Activated naive CD8-positive, alpha-beta T cell treated with anti-CD3 and anti-CD28 coated beads, Interleukin-2, amount 50 U/mL, for 24 hours (primary cell): ENCODE data around the gene MRPL27.
A peak's percentile ranks its signal among the peaks of the same experiment; 100 is the strongest.

Experiments used
- ATAC-seq: fragments of 150-1000 bp; cut with Tn5 transposase; one replicate; pipeline ENCODE4 v1.10.0; 2021
- DNase-seq: peaks from one replicate; pipeline ENCODE4 v3.0.0; 2021
- H3K27ac Mint-ChIP-seq: one replicate; pipeline ENCODE4 v1.8.0; 2021; ENCODE audit warnings: mild to moderate bottlenecking, mixed read lengths
- H3K27me3 Mint-ChIP-seq: one replicate; pipeline ENCODE4 v1.8.0; 2021; ENCODE audit warnings: mixed read lengths
- H3K36me3 Mint-ChIP-seq: one replicate; pipeline ENCODE4 v1.8.0; 2021; ENCODE audit warnings: low read depth, mixed read lengths
- H3K4me1 Mint-ChIP-seq: one replicate; pipeline ENCODE4 v1.8.0; 2021; ENCODE audit warnings: mixed read lengths
- H3K4me3 Mint-ChIP-seq: one replicate; pipeline ENCODE4 v1.8.0; 2021; ENCODE audit warnings: mild to moderate bottlenecking, moderate library complexity, mixed read lengths
- H3K9me3 Mint-ChIP-seq: one replicate; pipeline ENCODE4 v1.8.0; 2021; ENCODE audit warnings: mixed read lengths

Gene MRPL27

DNA sequence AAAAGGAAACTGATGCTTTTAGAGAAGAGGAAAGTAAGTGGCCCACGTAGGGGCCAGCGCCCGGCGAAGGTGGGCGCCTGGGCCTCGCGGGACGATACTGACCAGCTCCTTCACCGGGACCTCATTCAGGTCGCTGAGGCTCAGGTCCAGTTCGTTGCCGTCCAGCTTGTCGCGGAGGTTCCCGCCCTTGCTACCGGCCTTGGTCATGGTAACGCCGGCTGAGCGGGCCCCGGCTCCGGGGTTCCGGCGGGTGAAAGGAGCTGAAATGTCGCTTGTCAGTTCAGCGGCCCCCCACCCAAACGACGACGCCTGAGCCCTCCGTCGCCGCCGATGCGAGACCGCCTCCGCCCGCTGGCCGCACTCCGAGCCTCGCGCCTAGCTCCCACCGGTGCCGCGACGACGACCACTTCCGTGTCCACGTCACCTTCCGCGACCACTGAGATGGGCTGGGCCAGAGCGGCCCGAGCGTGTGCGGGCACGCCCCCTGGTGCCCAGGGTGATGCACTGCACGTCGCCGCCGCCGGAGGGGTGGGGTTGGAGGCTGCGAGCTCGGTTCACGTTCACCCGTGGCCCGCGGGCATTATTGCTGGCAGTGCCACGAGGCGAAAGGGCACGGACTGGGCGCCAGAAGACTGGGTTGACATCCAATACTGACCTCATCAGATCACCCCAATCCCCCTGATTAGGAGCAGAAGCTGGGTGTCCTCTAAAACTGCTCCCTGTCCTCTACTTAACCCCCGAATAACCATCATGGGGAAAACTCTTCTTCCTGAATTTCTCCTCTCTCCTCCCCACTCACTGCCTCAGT lies 24.3 kb upstream of the MRPL27 start, which contains the start of gene LRRC59:
Gene LRRC59, minus strand, starts transcription at position 413 of the 808 bp plus-strand sequence. Its CDS starts 206 bp downstream, at position 207.
- Mint-ChIP-seq H3K27ac (peak within 1 kb of the TSS; percentile 93), H3K36me3 (peaks cover 38% of the 10 kb centered on the region), H3K4me1 (peaks cover 25% of the 10 kb centered on the region), H3K9me3 (no peaks in the 10 kb centered on the region), H3K4me3 (peak within 1 kb of the TSS; percentile 95), H3K27me3 (no peaks in the 10 kb centered on the region)
- ATAC-seq (peak; percentile 97), DNase-seq (peak; percentile 96)

DNA sequence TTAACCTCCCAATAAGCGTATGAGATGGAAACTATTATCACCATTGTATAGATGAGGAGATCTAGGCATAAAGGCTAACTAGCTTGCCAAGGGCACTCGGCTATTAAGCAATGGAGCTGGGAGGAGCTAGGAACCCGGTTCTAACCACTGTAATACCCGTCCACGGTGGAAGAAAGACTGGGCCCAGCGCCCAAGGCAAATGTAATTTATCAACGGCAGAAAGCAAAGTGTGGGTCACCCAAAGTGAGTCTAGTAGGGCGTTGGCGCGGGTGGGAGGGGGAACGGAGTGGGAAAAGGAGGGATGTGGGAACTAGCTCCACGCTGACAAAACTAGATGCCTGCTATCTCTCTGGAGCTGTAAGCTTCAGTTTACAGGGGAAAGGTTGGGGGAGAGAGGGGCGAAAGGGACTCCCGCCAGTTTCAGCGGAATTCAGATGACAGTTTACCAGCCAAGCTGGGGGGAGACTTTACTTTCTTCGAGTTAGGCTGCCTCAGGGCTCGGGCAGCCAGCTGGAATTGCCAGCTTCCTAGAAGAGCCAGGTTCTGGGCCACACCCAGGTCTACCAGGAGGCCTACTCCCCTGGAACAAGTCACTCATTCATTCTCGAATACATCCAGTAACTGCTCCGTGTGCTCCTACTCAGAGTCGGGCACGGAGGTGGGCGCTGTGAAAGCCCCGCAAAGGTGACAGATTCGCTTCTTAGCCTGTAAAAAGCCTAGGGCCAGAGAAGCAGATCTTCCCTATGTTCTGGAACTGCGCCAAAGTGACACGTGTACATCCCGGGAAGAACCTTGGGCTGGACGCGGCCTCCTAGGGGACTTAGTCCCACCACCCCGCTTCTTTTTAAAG lies 23.5 kb upstream of the MRPL27 start:
- ATAC-seq (peak; percentile 55), DNase-seq (peak; percentile 31)
- H3K36me3 Mint-ChIP-seq: peaks cover 44% of the 10 kb centered on the region
- peaks cover 25% of the 10 kb centered on the region for H3K4me1 Mint-ChIP-seq
- peak overlapping the region; percentile 93 for H3K27ac Mint-ChIP-seq
- H3K4me3 Mint-ChIP-seq: peak overlapping the region; percentile 95
- H3K27me3 Mint-ChIP-seq: no peaks in the 10 kb centered on the region
- no peaks in the 10 kb centered on the region for H3K9me3 Mint-ChIP-seq

- peaks cover 61% of the 10 kb centered on the region for H3K36me3 Mint-ChIP-seq
Observed at GRCh38 chr17:50394711-50395110, 21.7 kb upstream of the MRPL27 start.

DNA sequence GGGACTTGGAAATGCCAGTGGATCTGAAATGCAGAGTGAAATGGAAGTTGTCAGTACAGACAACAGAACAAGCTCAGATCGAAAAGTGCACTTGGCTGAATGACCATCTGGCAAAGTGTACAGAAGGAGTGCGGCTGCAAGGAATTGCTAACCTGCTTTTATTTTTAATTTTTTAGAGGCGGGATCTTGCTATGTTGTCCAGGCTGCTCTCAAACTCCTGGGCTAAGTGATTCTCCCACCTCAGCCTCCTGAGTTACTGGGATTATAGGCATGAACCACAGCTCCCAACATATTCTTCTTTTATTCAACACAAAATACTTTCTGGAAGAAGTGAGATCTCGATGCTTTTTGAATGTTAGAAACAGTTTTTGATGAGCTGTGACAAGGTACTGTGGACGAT lies 20.7 kb upstream of the MRPL27 start:
- no peaks in the 10 kb centered on the region for H3K9me3 Mint-ChIP-seq
- H3K36me3 Mint-ChIP-seq: peaks cover 70% of the 10 kb centered on the region
- H3K4me1 Mint-ChIP-seq: peaks cover 25% of the 10 kb centered on the region
- DNase-seq (no peak), ATAC-seq (no peak)
- no peak overlapping the region for H3K4me3 Mint-ChIP-seq
- no peak overlapping the region for H3K27ac Mint-ChIP-seq
- no peaks in the 10 kb centered on the region for H3K27me3 Mint-ChIP-seq

More at GRCh38 chr17:50394711-50395110, 21.7 kb upstream of the MRPL27 start:
- Mint-ChIP-seq H3K9me3 (no peaks in the 10 kb centered on the region), H3K4me3 (peak overlapping the region; percentile 95), H3K27ac (peak overlapping the region; percentile 60), H3K27me3 (no peaks in the 10 kb centered on the region), H3K4me1 (peaks cover 25% of the 10 kb centered on the region)
- ATAC-seq (no peak), DNase-seq (no peak)

DNA sequence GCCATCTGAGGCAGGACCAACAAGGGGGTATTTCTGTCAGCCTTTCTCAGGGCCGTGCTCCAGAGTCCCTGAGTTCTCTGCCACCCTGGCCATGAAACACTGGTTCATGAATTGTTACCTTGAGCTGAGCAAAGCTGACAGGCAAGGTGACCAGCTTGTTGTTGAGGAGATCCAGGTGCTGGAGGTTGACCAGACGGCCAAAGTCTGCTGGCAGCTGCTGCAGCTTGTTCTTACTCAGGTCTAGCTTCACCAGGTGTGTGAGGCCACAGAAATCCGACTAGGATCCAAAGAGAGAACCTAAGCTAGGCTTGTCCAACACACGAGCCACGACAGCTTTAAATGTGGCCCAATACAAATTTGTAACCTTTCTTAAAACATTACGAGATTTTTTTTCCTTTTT lies 19.6 kb upstream of the MRPL27 start:
- no peak for ATAC-seq
- H3K36me3 Mint-ChIP-seq: peaks cover 80% of the 10 kb centered on the region
- no peak for DNase-seq
- H3K4me3 Mint-ChIP-seq: no peak overlapping the region
- H3K9me3 Mint-ChIP-seq: no peaks in the 10 kb centered on the region
- no peaks in the 10 kb centered on the region for H3K27me3 Mint-ChIP-seq
- H3K4me1 Mint-ChIP-seq: peaks cover 22% of the 10 kb centered on the region
- H3K27ac Mint-ChIP-seq: no peak overlapping the region

- ATAC-seq: no peak
- Mint-ChIP-seq H3K9me3 (no peaks in the 10 kb centered on the region), H3K36me3 (peaks cover 89% of the 10 kb centered on the region), H3K4me3 (no peak overlapping the region), H3K27ac (no peak overlapping the region), H3K4me1 (peaks cover under 1% of the 10 kb centered on the region), H3K27me3 (no peaks in the 10 kb centered on the region)
- no peak for DNase-seq
Observed at GRCh38 chr17:50389534-50389933, 16.6 kb upstream of the MRPL27 start.

GRCh38 chr17:50388728-50389127 lies 15.7 kb upstream of the MRPL27 start:
- Mint-ChIP-seq H3K4me1 (no peaks in the 10 kb centered on the region), H3K27ac (no peak overlapping the region), H3K9me3 (no peaks in the 10 kb centered on the region), H3K36me3 (peaks cover 87% of the 10 kb centered on the region), H3K27me3 (no peaks in the 10 kb centered on the region), H3K4me3 (no peak overlapping the region)
- DNase-seq: no peak
- ATAC-seq: no peak

GRCh38 chr17:50386510-50386909 lies 13.5 kb upstream of the MRPL27 start:
- no peaks in the 10 kb centered on the region for H3K4me1 Mint-ChIP-seq
- no peaks in the 10 kb centered on the region for H3K9me3 Mint-ChIP-seq
- no peak overlapping the region for H3K27ac Mint-ChIP-seq
- H3K4me3 Mint-ChIP-seq: no peak overlapping the region
- DNase-seq (no peak), ATAC-seq (no peak)
- peaks cover 82% of the 10 kb centered on the region for H3K36me3 Mint-ChIP-seq
- no peaks in the 10 kb centered on the region for H3K27me3 Mint-ChIP-seq

DNA sequence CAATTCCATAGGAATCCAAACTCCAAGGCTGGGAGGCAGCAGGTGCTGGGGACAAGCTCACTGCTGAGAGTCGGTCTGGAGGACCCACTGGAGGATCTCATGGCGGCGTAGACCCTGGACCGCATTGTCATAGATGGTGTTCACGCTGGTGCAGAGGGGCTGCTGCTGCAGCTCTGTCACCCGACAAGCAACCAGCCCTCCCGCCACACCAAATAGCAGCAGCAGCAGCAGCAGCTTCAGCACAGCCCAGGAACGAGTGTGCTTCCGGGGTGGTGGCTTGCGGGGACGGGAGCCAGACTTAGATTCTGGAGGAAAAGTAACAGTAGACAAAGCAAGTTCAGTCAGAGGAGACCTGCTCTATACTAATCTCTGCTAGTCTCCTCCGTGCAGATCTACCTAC lies 9.9 kb upstream of the MRPL27 start:
- Mint-ChIP-seq H3K27me3 (no peaks in the 10 kb centered on the region), H3K27ac (no peak overlapping the region), H3K4me1 (no peaks in the 10 kb centered on the region), H3K9me3 (no peaks in the 10 kb centered on the region), H3K36me3 (peaks cover 60% of the 10 kb centered on the region), H3K4me3 (no peak overlapping the region)
- ATAC-seq: no peak
- no peak for DNase-seq

DNA sequence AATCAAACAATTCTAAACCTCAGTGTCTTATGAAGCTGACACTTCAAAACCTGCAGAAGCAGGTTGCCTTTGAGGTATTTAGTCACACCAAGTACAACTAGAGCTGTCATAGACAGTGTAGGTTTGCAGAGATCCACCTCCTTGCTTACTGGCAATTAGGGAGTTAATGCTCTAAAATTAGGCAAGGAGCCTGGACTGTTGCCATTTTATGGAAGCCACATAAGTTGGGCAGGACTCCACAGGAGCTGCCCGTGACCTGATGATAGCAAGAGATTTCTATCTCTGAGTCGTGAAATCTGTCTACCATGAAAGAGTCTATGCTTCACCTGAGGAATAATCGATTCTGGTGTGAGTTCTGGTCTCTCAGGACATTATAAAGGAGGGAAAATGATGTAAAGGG lies 8.9 kb upstream of the MRPL27 start:
- H3K9me3 Mint-ChIP-seq: no peaks in the 10 kb centered on the region
- no peaks in the 10 kb centered on the region for H3K27me3 Mint-ChIP-seq
- H3K4me1 Mint-ChIP-seq: no peaks in the 10 kb centered on the region
- peaks cover 55% of the 10 kb centered on the region for H3K36me3 Mint-ChIP-seq
- H3K27ac Mint-ChIP-seq: no peak overlapping the region
- no peak for DNase-seq
- no peak for ATAC-seq
- no peak overlapping the region for H3K4me3 Mint-ChIP-seq

GRCh38 chr17:50381260-50381815 lies 8.4 kb upstream of the MRPL27 start:
- Mint-ChIP-seq H3K27ac (peak overlapping the region; percentile 42), H3K36me3 (peaks cover 50% of the 10 kb centered on the region)

GRCh38 chr17:50380369-50381259 lies 7.6 kb upstream of the MRPL27 start:
- Mint-ChIP-seq H3K27ac (no peak overlapping the region), H3K4me1 (no peaks in the 10 kb centered on the region), H3K4me3 (no peak overlapping the region), H3K27me3 (no peaks in the 10 kb centered on the region), H3K9me3 (no peaks in the 10 kb centered on the region), H3K36me3 (peaks cover 52% of the 10 kb centered on the region)
- no peak for ATAC-seq
- no peak for DNase-seq

More at GRCh38 chr17:50381260-50381815, 8.4 kb upstream of the MRPL27 start:
- ATAC-seq (no peak), DNase-seq (no peak)
- no peaks in the 10 kb centered on the region for H3K27me3 Mint-ChIP-seq
- no peak overlapping the region for H3K4me3 Mint-ChIP-seq
- no peaks in the 10 kb centered on the region for H3K9me3 Mint-ChIP-seq
- no peaks in the 10 kb centered on the region for H3K4me1 Mint-ChIP-seq

DNA sequence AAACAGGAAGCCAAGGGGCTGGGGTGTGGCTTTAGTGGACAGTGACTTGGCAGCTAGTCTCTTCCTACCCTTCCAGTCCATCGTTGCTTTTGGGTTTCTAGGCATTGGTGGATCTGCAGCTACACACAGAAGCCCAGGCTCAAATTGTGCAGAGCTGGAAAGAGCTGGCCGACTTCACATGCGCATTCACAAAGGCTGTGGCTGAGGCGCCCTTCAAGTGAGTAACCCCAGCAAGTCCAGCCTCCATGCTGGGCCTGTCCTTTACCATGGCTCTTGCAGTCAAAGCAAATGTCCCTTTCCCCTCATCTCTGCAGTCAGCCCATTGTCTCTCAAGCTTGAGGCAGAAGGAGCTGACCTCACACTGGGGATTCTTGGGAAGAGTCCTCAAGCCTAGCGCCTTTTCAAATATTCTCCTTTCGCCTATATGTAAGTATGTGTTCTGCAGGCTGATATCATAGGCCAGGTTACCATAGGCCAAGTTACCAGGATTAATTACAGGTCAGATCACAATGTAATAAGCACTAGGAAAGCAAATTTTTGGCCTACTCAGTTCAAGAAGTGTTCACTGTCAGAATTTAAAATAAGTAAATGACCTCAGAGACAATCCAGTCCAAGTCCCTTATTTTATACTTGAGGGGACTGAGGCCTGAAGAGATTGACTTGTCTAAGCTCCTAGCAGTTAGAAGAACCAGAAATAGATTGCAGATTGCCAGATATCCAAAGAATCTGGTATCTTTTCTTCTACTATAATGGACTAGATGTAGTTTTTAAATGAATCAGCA lies 6.6 kb upstream of the MRPL27 start:
- peaks cover 41% of the 10 kb centered on the region for H3K36me3 Mint-ChIP-seq
- no peaks in the 10 kb centered on the region for H3K4me1 Mint-ChIP-seq
- no peaks in the 10 kb centered on the region for H3K9me3 Mint-ChIP-seq
- H3K27me3 Mint-ChIP-seq: no peaks in the 10 kb centered on the region
- H3K27ac Mint-ChIP-seq: no peak overlapping the region
- ATAC-seq (no peak), DNase-seq (no peak)
- no peak overlapping the region for H3K4me3 Mint-ChIP-seq
